ENCODE data around the gene GRK4. TPM values are rescaled to one million over a fixed set of nuclear protein-coding genes. Genes with fewer than 3 reads are reported as not detected.
A peak's percentile ranks its signal among the peaks of the same experiment; 100 is the strongest.

Gene GRK4
- total and polyA plus RNA-seq, 2 of the 8 experiments (the other 6 are each of a cell fraction or from before 2014, with no cell fraction given): 0.77 to 1.8 TPM

DNA sequence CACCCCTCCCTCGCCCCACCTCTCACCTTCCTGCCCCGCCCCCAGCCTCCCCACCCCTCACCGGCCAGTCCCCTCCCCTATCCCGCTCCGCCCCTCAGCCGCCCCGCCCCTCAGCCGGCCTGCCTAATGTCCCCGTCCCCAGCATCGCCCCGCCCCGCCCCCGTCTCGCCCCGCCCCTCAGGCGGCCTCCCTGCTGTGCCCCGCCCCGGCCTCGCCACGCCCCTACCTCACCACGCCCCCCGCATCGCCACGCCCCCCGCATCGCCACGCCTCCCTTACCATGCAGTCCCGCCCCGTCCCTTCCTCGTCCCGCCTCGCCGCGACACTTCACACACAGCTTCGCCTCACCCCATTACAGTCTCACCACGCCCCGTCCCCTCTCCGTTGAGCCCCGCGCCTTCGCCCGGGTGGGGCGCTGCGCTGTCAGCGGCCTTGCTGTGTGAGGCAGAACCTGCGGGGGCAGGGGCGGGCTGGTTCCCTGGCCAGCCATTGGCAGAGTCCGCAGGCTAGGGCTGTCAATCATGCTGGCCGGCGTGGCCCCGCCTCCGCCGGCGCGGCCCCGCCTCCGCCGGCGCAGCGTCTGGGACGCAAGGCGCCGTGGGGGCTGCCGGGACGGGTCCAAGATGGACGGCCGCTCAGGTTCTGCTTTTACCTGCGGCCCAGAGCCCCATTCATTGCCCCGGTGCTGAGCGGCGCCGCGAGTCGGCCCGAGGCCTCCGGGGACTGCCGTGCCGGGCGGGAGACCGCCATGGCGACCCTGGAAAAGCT lies 110.9 kb downstream of the GRK4 start, which contains the start of the genes HTT and HTT-AS:
TSS of gene HTT (plus strand) at position 604 of the 768 bp plus-strand sequence. CDS start at position 749, 145 bp downstream.
TSS of gene HTT-AS (minus strand) at position 461 of the 768 bp plus-strand sequence.
- Histone ChIP-seq H3K27ac (ENCODE audit: low read depth, low read length) (peak within 1 kb of the TSS; percentile 65; the same call in 1 of the 2 replicates), H2AFZ (ENCODE audit: low read length) (peak within 1 kb of the TSS; percentile 93; the same call in 1 of the 2 replicates), H3K56ac (replicated peaks; ENCODE audit: insufficient read length, low read depth, low read length) (peak within 1 kb of the TSS; percentile 77), H3K79me1 (ENCODE audit: low read depth, low read length) (peaks cover 11% of the 10 kb centered on the region), H2AK5ac (ENCODE audit: low read depth, low read length) (no peak within 1 kb of the TSS), H3K27me3 (replicated peaks in 1 of 4; ENCODE audit: control insufficient read depth in 3 of 4, extremely low read depth in 1 of 4, insufficient read depth in 3 of 4, low read length in 3 of 4) (no peaks in the 10 kb centered on the region), H4K91ac (replicated peaks; ENCODE audit: insufficient read length, low read length) (no peak within 1 kb of the TSS), H2BK120ac (replicated peaks; ENCODE audit: low read depth, low read length) (no peak within 1 kb of the TSS), H3K36me3 (ENCODE audit: control insufficient read depth in 2 of 4, insufficient read depth in 4 of 4, low read length in 3 of 4) (no peaks in the 10 kb centered on the region), H3K9ac (replicated peaks in 1 of 4; ENCODE audit: extremely low read depth in 1 of 4, low read depth in 3 of 4, low read length in 3 of 4) (peak within 1 kb of the TSS; percentile 82 to 89 (median 84)), H2BK15ac (ENCODE audit: low read length) (no peak within 1 kb of the TSS), H3K4me3 (ENCODE audit: extremely low read depth in 1 of 4, insufficient read depth in 2 of 4, low read depth in 3 of 4, low read length in 4 of 4) (peak within 1 kb of the TSS; percentile 83 to 91 (median 86)), H2BK5ac (ENCODE audit: low read depth, low read length) (peak within 1 kb of the TSS; percentile 71), H4K5ac (ENCODE audit: insufficient read length, low read depth, low read length) (peak within 1 kb of the TSS; percentile 84), H3K23ac (ENCODE audit: insufficient read length) (no peak within 1 kb of the TSS), H2BK12ac (ENCODE audit: low read depth, low read length) (no peak within 1 kb of the TSS), H3K23me2 (ENCODE audit: low read depth, low read length) (peaks cover 9% of the 10 kb centered on the region), H2BK20ac (ENCODE audit: low read length) (no peak within 1 kb of the TSS), H3K4me2 (ENCODE audit: insufficient read depth in 1 of 2, low read depth in 2 of 2, low read length in 2 of 2) (peak within 1 kb of the TSS; percentile 91 to 93), H3K9me3 (ENCODE audit: insufficient read depth in 2 of 2, low read depth in 1 of 2, low read length in 1 of 2) (no peaks in the 10 kb centered on the region), H4K20me1 (replicated peaks in 1 of 2; ENCODE audit: control insufficient read depth in 1 of 2, insufficient read depth in 2 of 2, low read length in 2 of 2) (peaks cover 10 to 11% of the 10 kb centered on the region in 2 experiments), H4K8ac (ENCODE audit: extremely low read depth, insufficient read depth, low read length) (peak within 1 kb of the TSS; percentile 99), H3K4me1 (replicated peaks in 1 of 4; ENCODE audit: control insufficient read depth in 3 of 4, insufficient read depth in 4 of 4, low read length in 3 of 4) (peaks cover 2 to 5% (median 3%) of the 10 kb centered on the region in 4 experiments; a peak in 6 of 7 replicates), H3K4ac (replicated peaks; ENCODE audit: insufficient read length, low read depth, low read length) (peak within 1 kb of the TSS; percentile 78), H3K18ac (ENCODE audit: extremely low read depth, low read length) (peak within 1 kb of the TSS; percentile 78), H3K79me2 (ENCODE audit: control insufficient read depth in 1 of 2, insufficient read depth in 2 of 2, low read length in 2 of 2) (peaks cover 19 to 37% of the 10 kb centered on the region in 2 experiments), H3K14ac (ENCODE audit: insufficient read length) (no peak within 1 kb of the TSS)
- DNase-seq (ENCODE audit: low read depth in 1 of 2, low spot score in 2 of 2): peak; percentile 84 to 96
- WGBS, 2 experiments (ENCODE audit: extremely low coverage in 1 of 2, insufficient coverage in 1 of 2, insufficient read length in 1 of 2, insufficient replicate concordance in 2 of 2, low coverage in 1 of 2, low lambda C conversion rate in 2 of 2, missing lambda C conversion rate in 1 of 2): 1% methylated on average over 42 of the region's 81 CpGs; no CpG with 5 or more reads in 1 of the 2 experiments
- POLR2A ChIA-PET (ENCODE audit: partially characterized antibody): interaction anchor here (0.6 to 1.7 kb wide), 6 partner anchors 9 to 458 kb away, joined by 3 to 4 read pairs (median 4); no protein-coding TSS in a partner anchor
- CTCF ChIA-PET (ENCODE audit: partially characterized antibody): interaction anchor here (1.0 to 2.0 kb wide), 2 partner anchors 27 to 93 kb away, joined by 3 to 5 read pairs; no protein-coding TSS in a partner anchor
- FAIRE-seq: no peak
- no peak for TF ChIP-seq RNF2 (IDR thresholded peaks at IDR 0.05; ENCODE audit: borderline replicate concordance, low read depth, low read length, missing control alignments, poor library complexity, severe bottlenecking)
- TF ChIP-seq SP4 (IDR thresholded peaks at IDR 0.05; ENCODE audit: low read length): peak; percentile 95
- TF ChIP-seq, protein P1, sequence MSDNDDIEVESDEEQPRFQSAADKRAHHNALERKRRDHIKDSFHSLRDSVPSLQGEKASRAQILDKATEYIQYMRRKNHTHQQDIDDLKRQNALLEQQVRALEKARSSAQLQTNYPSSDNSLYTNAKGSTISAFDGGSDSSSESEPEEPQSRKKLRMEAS (IDR thresholded peaks at IDR 0.05): peak; percentile 46; the same call in 1 of the 2 replicates
- TF ChIP-seq SP2 (IDR thresholded peaks at IDR 0.05; ENCODE audit: low read length): peak; percentile 48; the same call in 1 of the 2 replicates
- TF ChIP-seq NRF1 (IDR thresholded peaks at IDR 0.05; ENCODE audit: low read depth, low read length): peak; percentile 26; the same call in 1 of the 2 replicates
- TF ChIP-seq GTF2F1 (IDR thresholded peaks at IDR 0.05; ENCODE audit: borderline replicate concordance, low read depth, low read length): no peak
- peak; percentile 64 to 65; a peak in 2 of 3 replicates for TF ChIP-seq POLR2A (IDR thresholded peaks at IDR 0.05; ENCODE audit: control extremely low read depth in 1 of 2, low read depth in 2 of 2, low read length in 2 of 2)
- TF ChIP-seq KDM4A (IDR thresholded peaks at IDR 0.05; ENCODE audit: low read depth, low read length, severe bottlenecking): peak; percentile 41
- TF ChIP-seq BRCA1 (IDR thresholded peaks at IDR 0.05; ENCODE audit: low read depth, low read length): no peak
- TF ChIP-seq TAF1 (IDR thresholded peaks at IDR 0.05; ENCODE audit: low read depth, low read length): peak; percentile 76
- peak; percentile 92 for TF ChIP-seq YY1 (IDR thresholded peaks at IDR 0.05; ENCODE audit: low read depth, low read length)
- peak; percentile 63; the same call in 1 of the 2 replicates for TF ChIP-seq CHD2 (IDR thresholded peaks at IDR 0.05; ENCODE audit: low read length)
